ENCODE data around the gene COPS2. TPM values are rescaled to one million over a fixed set of nuclear protein-coding genes. Genes with fewer than 3 reads are reported as not detected.
A peak's percentile ranks its signal among the peaks of the same experiment; 100 is the strongest.

The COPS2 gene
- total and polyA plus RNA-seq, 12 donors, result 29.7 to 240 (median 76.6) TPM

- H3K27me3 ChIP-seq, result no peaks in the 10 kb centered on the region
- H3K27ac ChIP-seq, result no peak overlapping the region
- H3K36me3 ChIP-seq (replicated peaks in 1 of 2), result no peaks in the 10 kb centered on the region
- H3K9me3 ChIP-seq (replicated peaks in 1 of 3), result peaks cover 0 to 9% (median 4%) of the 10 kb centered on the region in 3 donors
- intact Hi-C loops (cut with DNase I), result no loop called here
- 81 to 95% (median 90%) methylated on average over 2 of the region's 2 CpGs for WGBS, 4 donors
- no peaks in the 10 kb centered on the region for H3K4me1 ChIP-seq (replicated peaks in 1 of 2)
- TF ChIP-seq POLR2A (IDR thresholded peaks at IDR 0.05), result no peak
- no peak for TF ChIP-seq CTCF (IDR thresholded peaks at IDR 0.05)
- no peak overlapping the region for H3K4me3 ChIP-seq
- DNase-seq, result no peak
Measured at GRCh38 chr15:49110158-49110944, 45.0 kb downstream of the COPS2 start.

GRCh38 chr15:49103002-49103401 is 52.4 kb downstream of the COPS2 start:
- no peak overlapping the region for H3K4me3 ChIP-seq
- H3K27me3 ChIP-seq, result no peaks in the 10 kb centered on the region
- no peaks in the 10 kb centered on the region for H3K9me3 ChIP-seq (replicated peaks in 1 of 3)
- 74 to 99% (median 92%) methylated on average over 2 of the region's 2 CpGs for WGBS, 4 donors
- TF ChIP-seq CTCF (IDR thresholded peaks at IDR 0.05) (no peak), POLR2A (IDR thresholded peaks at IDR 0.05) (no peak)
- intact Hi-C loops (cut with DNase I), result no loop called here
- H3K27ac ChIP-seq, result no peak overlapping the region
- DNase-seq, result no peak
- H3K4me1 ChIP-seq (replicated peaks in 1 of 2), result no peaks in the 10 kb centered on the region
- no peaks in the 10 kb centered on the region for H3K36me3 ChIP-seq (replicated peaks in 1 of 2)

- 85 to 90% (median 88%) methylated on average over 2 of the region's 2 CpGs for WGBS, 4 donors
- H3K4me1 ChIP-seq (replicated peaks in 1 of 2), result peaks cover 0 to 5% of the 10 kb centered on the region in 2 donors
- TF ChIP-seq POLR2A (IDR thresholded peaks at IDR 0.05) (no peak), CTCF (IDR thresholded peaks at IDR 0.05) (no peak)
- intact Hi-C loops (cut with DNase I), result no loop called here
- H3K4me3 ChIP-seq, result no peak overlapping the region
- H3K9me3 ChIP-seq (replicated peaks in 1 of 3), result no peaks in the 10 kb centered on the region
- DNase-seq, result no peak
- H3K36me3 ChIP-seq (replicated peaks in 1 of 2), result no peaks in the 10 kb centered on the region
- H3K27me3 ChIP-seq, result no peaks in the 10 kb centered on the region
- H3K27ac ChIP-seq, result no peak overlapping the region
Measured at GRCh38 chr15:49101536-49101935, 53.9 kb downstream of the COPS2 start.

GRCh38 chr15:49096090-49096750 is 59.2 kb downstream of the COPS2 start:
- no peaks in the 10 kb centered on the region for H3K9me3 ChIP-seq (replicated peaks in 1 of 3)
- H3K27me3 ChIP-seq, result no peaks in the 10 kb centered on the region
- intact Hi-C loops (cut with DNase I), result no loop called here
- peak in 3 of 7 donors; percentile 10 to 48 (median 47) for DNase-seq
- no peaks in the 10 kb centered on the region for H3K36me3 ChIP-seq (replicated peaks in 1 of 2)
- H3K27ac ChIP-seq, result peak overlapping the region in 1 of 5 donors; percentile 17
- no peak overlapping the region for H3K4me3 ChIP-seq
- peaks cover 0 to 11% of the 10 kb centered on the region in 2 donors for H3K4me1 ChIP-seq (replicated peaks in 1 of 2)
- no peak for TF ChIP-seq CTCF (IDR thresholded peaks at IDR 0.05)
- no peak for TF ChIP-seq POLR2A (IDR thresholded peaks at IDR 0.05)
